ENCODE measurements around the gene FEM1C.

GRCh38 chr5:115535479-115536035 lies 9.0 kb downstream of the FEM1C start:
- no peak for TF ChIP-seq CTCF (IDR thresholded peaks at IDR 0.05)
- no peak for TF ChIP-seq POLR2A (IDR thresholded peaks at IDR 0.05)
